Measurements from ENCODE around the gene LIF. TPM values are rescaled to one million over a fixed set of nuclear protein-coding genes. Genes with fewer than 3 reads are reported as not detected.
A peak's percentile ranks its signal among the peaks of the same experiment; 100 is the strongest.

The LIF gene
- total RNA-seq, 4 donors from 2014 or later: 4.2 to 15.3 (median 8.5) TPM

DNA sequence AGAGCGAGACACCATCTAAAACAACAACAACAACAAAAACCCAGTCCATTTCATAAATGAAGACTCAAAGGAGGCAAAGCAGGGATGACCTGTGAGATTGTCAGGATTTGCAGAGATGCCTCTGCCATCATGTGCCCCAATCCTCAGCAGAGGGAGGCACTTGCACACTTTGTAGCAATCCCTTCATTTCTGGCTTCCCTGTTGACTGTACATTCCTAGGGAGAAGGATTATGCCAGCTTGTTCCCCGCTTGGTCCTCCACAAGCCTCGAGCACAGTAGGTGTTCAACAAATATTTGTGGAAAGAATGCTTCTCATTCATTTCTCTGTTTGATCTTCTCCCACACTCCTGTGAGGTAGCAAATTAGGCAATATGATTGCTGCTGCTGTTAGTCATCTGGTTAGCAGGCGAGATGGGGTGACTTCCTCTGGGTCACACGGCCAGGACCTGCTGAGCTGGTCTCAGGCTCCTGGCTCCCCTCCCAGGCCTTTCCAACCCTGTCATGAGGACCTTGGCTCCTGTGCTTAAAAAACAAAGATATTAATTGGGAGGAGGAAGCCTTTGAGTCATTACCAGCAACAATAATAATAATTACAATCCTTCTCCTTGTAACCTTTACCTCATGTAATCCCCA lies 34.1 kb downstream of the LIF start:
- Histone ChIP-seq H3K27me3 (no peaks in the 10 kb centered on the region), H3K36me3 (no peaks in the 10 kb centered on the region), H3K4me3 (no peak overlapping the region), H3K9me3 (no peaks in the 10 kb centered on the region), H3K27ac (peak overlapping the region; percentile 16), H3K4me1 (peaks cover 45% of the 10 kb centered on the region)
- TF ChIP-seq POLR2AphosphoS5 (IDR thresholded peaks at IDR 0.05) (peak in 1 of 3 donors; percentile 74), POLR2A (IDR thresholded peaks at IDR 0.05) (no peak)
- 35% methylated on average over 5 of the region's 5 CpGs for WGBS
- peak in 1 of 2 donors; percentile 85 for DNase-seq (ENCODE audit: low spot score in 2 of 2)

DNA sequence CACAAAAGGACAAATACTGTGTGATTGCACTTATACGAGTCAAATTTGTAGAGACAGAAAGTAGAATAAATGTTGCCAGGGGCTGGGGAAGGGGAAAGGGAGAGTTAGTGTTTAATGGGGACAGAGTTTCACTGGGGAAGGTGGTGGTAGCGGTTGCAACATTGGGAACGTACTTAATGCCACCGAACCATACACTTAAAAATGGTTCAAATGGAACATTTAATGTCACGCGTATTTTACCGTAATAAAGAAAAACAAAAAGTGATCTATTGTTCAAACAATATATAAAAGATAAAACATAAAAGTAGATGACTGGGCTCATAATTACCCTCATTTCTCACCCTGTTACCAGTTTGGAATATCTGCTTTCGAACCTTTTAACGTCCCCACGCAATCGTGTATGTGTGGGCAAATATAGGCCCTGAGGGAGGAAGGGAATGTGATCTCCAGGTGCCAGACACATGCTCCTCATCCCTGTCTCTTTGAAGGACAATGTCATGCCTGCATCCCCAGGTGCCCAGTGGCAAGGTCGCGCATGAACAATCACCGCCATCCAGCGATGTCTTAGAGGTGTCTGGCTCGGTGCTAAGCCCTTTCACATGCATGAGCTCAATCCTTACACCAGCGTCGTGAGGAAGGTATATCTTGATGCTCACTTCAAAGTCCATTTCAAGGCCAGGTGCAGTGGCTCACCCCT lies 35.3 kb downstream of the LIF start:
- no peaks in the 10 kb centered on the region for H3K36me3 ChIP-seq
- no peaks in the 10 kb centered on the region for H3K27me3 ChIP-seq
- no peak overlapping the region for H3K4me3 ChIP-seq
- DNase-seq (ENCODE audit: low spot score in 2 of 2): no peak
- 89% methylated on average over 18 of the region's 18 CpGs for WGBS
- TF ChIP-seq EP300 (IDR thresholded peaks at IDR 0.05) (no peak), POLR2A (IDR thresholded peaks at IDR 0.05) (no peak), POLR2AphosphoS5 (IDR thresholded peaks at IDR 0.05) (no peak)
- TF ChIP-seq, protein P1, sequence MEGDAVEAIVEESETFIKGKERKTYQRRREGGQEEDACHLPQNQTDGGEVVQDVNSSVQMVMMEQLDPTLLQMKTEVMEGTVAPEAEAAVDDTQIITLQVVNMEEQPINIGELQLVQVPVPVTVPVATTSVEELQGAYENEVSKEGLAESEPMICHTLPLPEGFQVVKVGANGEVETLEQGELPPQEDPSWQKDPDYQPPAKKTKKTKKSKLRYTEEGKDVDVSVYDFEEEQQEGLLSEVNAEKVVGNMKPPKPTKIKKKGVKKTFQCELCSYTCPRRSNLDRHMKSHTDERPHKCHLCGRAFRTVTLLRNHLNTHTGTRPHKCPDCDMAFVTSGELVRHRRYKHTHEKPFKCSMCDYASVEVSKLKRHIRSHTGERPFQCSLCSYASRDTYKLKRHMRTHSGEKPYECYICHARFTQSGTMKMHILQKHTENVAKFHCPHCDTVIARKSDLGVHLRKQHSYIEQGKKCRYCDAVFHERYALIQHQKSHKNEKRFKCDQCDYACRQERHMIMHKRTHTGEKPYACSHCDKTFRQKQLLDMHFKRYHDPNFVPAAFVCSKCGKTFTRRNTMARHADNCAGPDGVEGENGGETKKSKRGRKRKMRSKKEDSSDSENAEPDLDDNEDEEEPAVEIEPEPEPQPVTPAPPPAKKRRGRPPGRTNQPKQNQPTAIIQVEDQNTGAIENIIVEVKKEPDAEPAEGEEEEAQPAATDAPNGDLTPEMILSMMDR (IDR thresholded peaks at IDR 0.05): no peak
- no peak overlapping the region for H3K27ac ChIP-seq
- peaks cover 57% of the 10 kb centered on the region for H3K4me1 ChIP-seq
- H3K9me3 ChIP-seq: no peaks in the 10 kb centered on the region

DNA sequence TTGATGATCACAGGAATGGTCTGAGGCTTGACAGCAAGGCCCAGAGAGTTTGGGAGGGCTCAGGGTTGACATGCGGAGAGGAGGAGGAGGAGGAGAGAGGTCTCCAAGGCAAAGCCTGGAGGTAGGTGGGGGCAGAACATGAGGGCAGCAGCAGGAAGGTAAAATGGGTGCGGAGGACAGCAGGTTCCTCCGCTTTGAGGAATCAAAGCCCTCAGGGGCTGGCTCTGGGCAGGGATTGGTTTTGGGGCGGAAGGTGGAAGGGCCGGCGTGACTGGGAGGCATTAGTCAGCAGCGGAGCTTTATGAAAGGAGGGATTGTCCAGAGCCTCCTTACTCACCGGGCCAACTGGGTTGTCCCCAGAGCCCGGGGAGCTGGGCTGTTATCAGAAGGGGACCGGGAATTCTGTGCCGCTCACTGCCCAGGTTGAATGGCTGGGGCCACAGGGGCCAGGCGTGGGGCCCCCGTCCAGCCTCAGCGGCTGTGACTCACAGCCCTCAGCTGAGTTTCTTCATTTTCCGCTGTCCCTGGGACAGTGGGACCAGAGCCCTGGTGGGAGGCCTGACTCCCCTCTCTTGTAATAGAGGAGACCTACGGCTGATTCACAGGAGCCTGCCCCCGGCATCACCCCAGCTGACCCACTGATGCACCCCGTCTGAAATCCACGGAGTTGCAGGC lies 36.2 kb downstream of the LIF start:
- H3K4me3 ChIP-seq: no peak overlapping the region
- H3K27ac ChIP-seq: no peak overlapping the region
- WGBS: 83% methylated on average over 11 of the region's 19 CpGs
- peaks cover 66% of the 10 kb centered on the region for H3K4me1 ChIP-seq
- no peaks in the 10 kb centered on the region for H3K36me3 ChIP-seq
- DNase-seq (ENCODE audit: low spot score in 2 of 2): peak in 1 of 2 donors; percentile 77
- no peak for TF ChIP-seq EP300 (IDR thresholded peaks at IDR 0.05)
- TF ChIP-seq, protein P1 (IDR thresholded peaks at IDR 0.05): no peak
- no peaks in the 10 kb centered on the region for H3K27me3 ChIP-seq
- no peaks in the 10 kb centered on the region for H3K9me3 ChIP-seq

DNA sequence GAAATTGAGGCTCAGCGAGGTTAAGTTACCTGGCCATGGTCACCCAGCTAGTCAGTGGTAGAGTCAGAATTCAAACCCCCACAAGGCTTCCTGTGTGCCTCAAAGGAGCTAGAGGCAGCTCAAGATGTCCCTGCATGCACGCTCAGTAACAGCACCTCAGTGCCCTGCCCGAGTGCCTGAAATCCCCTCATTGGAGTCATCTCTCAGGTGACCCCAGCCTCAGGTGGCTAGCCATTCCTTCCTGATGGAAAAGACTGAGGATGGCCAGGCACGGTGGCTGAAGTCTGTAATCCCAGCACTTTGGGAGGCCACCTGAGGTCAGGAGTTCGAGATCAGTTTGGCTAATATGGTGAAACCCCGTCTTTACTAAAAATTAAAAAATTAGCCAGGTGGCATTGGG lies 36.9 kb downstream of the LIF start:
- TF ChIP-seq EP300 (IDR thresholded peaks at IDR 0.05) (no peak), POLR2A (IDR thresholded peaks at IDR 0.05) (no peak), POLR2AphosphoS5 (IDR thresholded peaks at IDR 0.05) (no peak)
- TF ChIP-seq, protein P1 (IDR thresholded peaks at IDR 0.05): no peak
- Histone ChIP-seq H3K36me3 (no peaks in the 10 kb centered on the region), H3K9me3 (no peaks in the 10 kb centered on the region), H3K27me3 (no peaks in the 10 kb centered on the region), H3K4me1 (peaks cover 73% of the 10 kb centered on the region), H3K4me3 (no peak overlapping the region), H3K27ac (peak overlapping the region; percentile 81)
- 91% methylated on average over 6 of the region's 6 CpGs for WGBS
- peak in 1 of 2 donors; percentile 69 for DNase-seq (ENCODE audit: low spot score in 2 of 2)

DNA sequence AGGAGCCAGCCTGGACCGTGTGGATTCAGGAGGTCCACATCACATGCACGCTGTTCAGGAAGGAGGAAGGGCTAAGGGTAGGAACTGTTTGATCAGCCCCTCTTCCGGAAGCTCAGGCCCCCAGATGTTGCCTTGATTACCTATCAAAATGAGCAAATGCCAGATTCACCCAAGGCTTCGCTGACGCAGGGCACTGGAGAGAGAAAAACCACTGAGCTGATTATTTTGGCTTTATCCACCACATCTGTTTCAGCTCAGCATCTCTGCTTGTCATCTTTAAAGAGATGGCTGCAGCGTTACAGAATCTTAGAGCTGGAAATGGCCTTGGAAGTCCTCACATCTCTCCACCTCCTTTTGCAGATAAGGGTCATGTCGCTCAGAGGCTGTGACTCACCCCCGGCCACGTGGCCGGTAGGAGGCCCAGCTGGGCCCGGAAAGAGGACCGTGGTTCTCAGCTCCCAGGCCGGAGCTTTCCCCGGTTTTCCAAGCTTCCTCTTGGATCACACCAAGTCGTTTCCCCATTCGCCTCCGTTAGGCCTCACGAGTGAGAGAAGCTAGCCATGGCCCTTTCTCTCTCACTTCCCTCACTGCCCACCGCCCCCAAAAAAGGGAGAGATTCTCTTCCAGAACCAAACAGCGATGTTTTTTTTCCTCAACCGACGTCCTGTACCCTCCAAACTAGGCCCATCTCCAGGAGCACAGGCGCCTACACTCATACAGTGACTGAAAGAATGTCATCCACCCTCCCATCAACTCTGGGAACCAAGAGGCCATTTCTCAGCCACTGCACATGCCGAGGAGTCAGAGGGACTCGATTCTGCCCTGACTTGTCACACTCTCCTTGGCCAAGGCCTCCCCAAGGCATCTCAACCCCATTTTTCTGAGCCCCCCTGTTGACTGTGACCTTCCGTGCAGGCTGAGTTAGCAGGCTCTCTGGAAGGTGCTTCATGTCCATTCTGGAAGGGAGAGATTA lies 37.6 kb downstream of the LIF start:
- H3K9me3 ChIP-seq: no peaks in the 10 kb centered on the region
- 54% methylated on average over 26 of the region's 26 CpGs for WGBS
- peak in 1 of 2 donors; percentile 78 for DNase-seq (ENCODE audit: low spot score in 2 of 2)
- H3K27ac ChIP-seq: peak overlapping the region; percentile 81
- no peaks in the 10 kb centered on the region for H3K27me3 ChIP-seq
- TF ChIP-seq POLR2A (IDR thresholded peaks at IDR 0.05) (no peak), EP300 (IDR thresholded peaks at IDR 0.05) (no peak), POLR2AphosphoS5 (IDR thresholded peaks at IDR 0.05) (no peak)
- TF ChIP-seq, protein P1 (IDR thresholded peaks at IDR 0.05): no peak
- peaks cover 80% of the 10 kb centered on the region for H3K4me1 ChIP-seq
- no peak overlapping the region for H3K4me3 ChIP-seq
- no peaks in the 10 kb centered on the region for H3K36me3 ChIP-seq
